NCI-H2081 (cell line): ENCODE data around the gene CDKN1C.

Experiments
- DNase-seq, 2 experiments: peaks; one replicate each; lab custom pipeline; 2025; lab: John Stamatoyannopoulos, UW

Gene CDKN1C

GRCh38 chr11:2869561-2870427, 15.8 kb downstream of the CDKN1C start:
- no peak for DNase-seq

- DNase-seq, result no peak
Observed at GRCh38 chr11:2869134-2869526, 16.4 kb downstream of the CDKN1C start.

- no peak for DNase-seq
Observed at GRCh38 chr11:2868506-2869133, 17.0 kb downstream of the CDKN1C start.

- DNase-seq, result no peak
Observed at GRCh38 chr11:2867722-2868505, 17.7 kb downstream of the CDKN1C start.

- no peak for DNase-seq
Observed at GRCh38 chr11:2867142-2867541, 18.4 kb downstream of the CDKN1C start.

- no peak for DNase-seq
Observed at GRCh38 chr11:2865922-2866577, 19.5 kb downstream of the CDKN1C start.

- DNase-seq, result no peak
Observed at GRCh38 chr11:2864901-2865300, 20.7 kb downstream of the CDKN1C start.

- DNase-seq, result no peak
Observed at GRCh38 chr11:2863276-2863618, 22.3 kb downstream of the CDKN1C start.

GRCh38 chr11:2862395-2863275, 22.9 kb downstream of the CDKN1C start:
- DNase-seq, result no peak

- no peak for DNase-seq
Observed at GRCh38 chr11:2860636-2861035, 24.9 kb downstream of the CDKN1C start.

- no peak for DNase-seq
Observed at GRCh38 chr11:2859699-2860037, 25.9 kb downstream of the CDKN1C start.

GRCh38 chr11:2858995-2859698, 26.4 kb downstream of the CDKN1C start:
- no peak for DNase-seq

GRCh38 chr11:2857918-2858317, 27.7 kb downstream of the CDKN1C start:
- DNase-seq, result no peak

GRCh38 chr11:2857276-2857675, 28.3 kb downstream of the CDKN1C start:
- DNase-seq, result no peak

GRCh38 chr11:2855162-2855561, 30.4 kb downstream of the CDKN1C start:
- DNase-seq, result no peak

- DNase-seq, result no peak
Observed at GRCh38 chr11:2853997-2854560, 31.5 kb downstream of the CDKN1C start.

GRCh38 chr11:2853401-2853800, 32.2 kb downstream of the CDKN1C start:
- no peak for DNase-seq

GRCh38 chr11:2849994-2850770, 35.4 kb downstream of the CDKN1C start:
- no peak for DNase-seq

- DNase-seq, result no peak
Observed at GRCh38 chr11:2848497-2848896, 37.1 kb downstream of the CDKN1C start.

GRCh38 chr11:2847561-2847960, 38.0 kb downstream of the CDKN1C start:
- DNase-seq, result peak; percentile 19 to 67
